T-helper 17 cell (primary cell): ENCODE measurements around the gene MON2. TPM values are rescaled to one million over a fixed set of nuclear protein-coding genes. Genes with fewer than 3 reads are reported as not detected.
"Not testable (repeated sequence)": the region's sequence is repeated elsewhere in the genome, so short reads cannot be mapped to it uniquely, and the experiment has no call there.

Experiments
- ATAC-seq: fragments of 150-1000 bp; cut with Tn5 transposase; 2 replicates; pipeline ENCODE4 v1.10.0; 2021; ENCODE audit warnings: mild to moderate bottlenecking, moderate library complexity
- DNase-seq, 3 donors: peaks; one replicate each; pipeline versions ENCODE4 v3.0.0 to v3.0.0-alpha.2; 2020 to 2021
- H3K9me3 ChIP-seq: one replicate; pipeline ENCODE4 v1.7.0; 2013; ENCODE audit warnings: low read length, mild to moderate bottlenecking; ENCODE audit not compliant: control insufficient read depth, poor library complexity, severe bottlenecking
- H3K27ac Mint-ChIP-seq: one replicate; pipeline ENCODE4 v1.8.0; 2022; ENCODE audit warnings: mild to moderate bottlenecking, moderate library complexity, mixed read lengths
- H3K27me3 Mint-ChIP-seq: one replicate; pipeline ENCODE4 v1.8.0; 2022; ENCODE audit warnings: mixed read lengths
- H3K36me3 Mint-ChIP-seq: one replicate; pipeline ENCODE4 v1.8.0; 2022; ENCODE audit warnings: low read depth, mixed read lengths
- H3K4me1 Mint-ChIP-seq: one replicate; pipeline ENCODE4 v1.8.0; 2022; ENCODE audit warnings: mild to moderate bottlenecking, mixed read lengths
- H3K4me3 Mint-ChIP-seq: one replicate; pipeline ENCODE4 v1.8.0; 2022; ENCODE audit warnings: mild to moderate bottlenecking, moderate library complexity, mixed read lengths
- total RNA-seq, 4 donors: library from RNA in 2 of 4; stranded (reverse) in 2 of 4; gene quantifications; one replicate each; pipeline ENCODE4 v1.2.3 and lab custom pipeline; 2022 to 2026

MON2 gene
- total RNA-seq, 2 donors from 2014 or later, result 62.2 to 71.0 TPM

DNA sequence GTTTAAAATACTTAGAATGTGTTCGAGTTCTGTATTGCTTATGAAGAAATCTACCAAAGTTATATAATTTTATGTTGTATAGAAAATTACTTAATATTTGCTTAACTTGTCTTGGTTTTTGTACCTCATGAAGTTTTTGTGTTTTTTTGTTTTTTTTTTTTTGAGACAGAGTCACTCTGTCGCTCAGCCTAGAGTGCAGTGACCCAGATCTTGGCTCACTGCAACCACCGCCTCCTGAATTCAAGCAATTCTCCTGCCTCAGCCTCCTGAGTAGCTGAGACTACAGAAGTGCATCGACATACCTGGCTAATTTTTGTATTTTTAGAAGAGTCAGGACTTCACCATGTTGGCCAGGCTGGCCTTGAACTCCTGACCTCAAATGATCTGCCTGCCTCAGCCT lies 69.9 kb downstream of the MON2 start:
- Mint-ChIP-seq H3K4me1 (peaks cover 3% of the 10 kb centered on the region), H3K4me3 (no peak overlapping the region), H3K27me3 (no peaks in the 10 kb centered on the region), H3K36me3 (peaks cover 8% of the 10 kb centered on the region), H3K27ac (no peak overlapping the region)
- DNase-seq (no peak), ATAC-seq (no peak)
- no peaks in the 10 kb centered on the region for H3K9me3 ChIP-seq

- H3K9me3 ChIP-seq, result no peaks in the 10 kb centered on the region
- Mint-ChIP-seq H3K36me3 (peaks cover 8% of the 10 kb centered on the region), H3K27ac (no peak overlapping the region), H3K27me3 (no peaks in the 10 kb centered on the region), H3K4me3 (no peak overlapping the region), H3K4me1 (peaks cover 8% of the 10 kb centered on the region)
- ATAC-seq (no peak), DNase-seq (no peak)
Observed at GRCh38 chr12:62537551-62537950, 70.9 kb downstream of the MON2 start.

DNA sequence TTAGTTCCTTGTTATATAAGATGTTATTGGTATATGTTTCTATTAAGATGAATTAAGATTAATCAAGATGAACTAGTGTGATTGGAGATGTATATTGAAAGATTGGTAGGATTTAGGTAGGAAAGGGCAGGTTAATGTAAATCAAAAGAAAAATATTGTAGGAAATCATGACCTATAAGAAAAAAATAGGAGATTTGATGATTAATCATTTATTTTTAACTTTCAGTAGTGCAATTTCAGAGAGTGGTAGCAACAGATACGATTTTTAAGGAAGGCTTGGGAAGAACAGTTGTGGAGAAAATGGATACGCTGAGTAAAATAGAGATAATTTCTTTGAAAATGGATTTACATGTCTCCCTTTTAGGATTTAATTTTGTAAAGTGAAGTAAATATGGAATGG lies 73.7 kb downstream of the MON2 start:
- peaks cover 7% of the 10 kb centered on the region for H3K36me3 Mint-ChIP-seq

GRCh38 chr12:62542814-62543213 lies 76.2 kb downstream of the MON2 start:
- H3K27ac Mint-ChIP-seq, result no peak overlapping the region
- H3K9me3 ChIP-seq, result no peaks in the 10 kb centered on the region
- DNase-seq (no peak), ATAC-seq (no peak)
- H3K27me3 Mint-ChIP-seq, result no peaks in the 10 kb centered on the region
- peaks cover 9% of the 10 kb centered on the region for H3K4me1 Mint-ChIP-seq
- H3K4me3 Mint-ChIP-seq, result peak overlapping the region; percentile 66
- H3K36me3 Mint-ChIP-seq, result peaks cover 8% of the 10 kb centered on the region

More for the DNA sequence above, 73.7 kb downstream of the MON2 start:
- Mint-ChIP-seq H3K27me3 (no peaks in the 10 kb centered on the region), H3K4me3 (no peak overlapping the region), H3K4me1 (peaks cover 9% of the 10 kb centered on the region), H3K27ac (peak overlapping the region; percentile 88)
- ATAC-seq, result no peak
- no peak for DNase-seq
- H3K9me3 ChIP-seq, result no peaks in the 10 kb centered on the region

DNA sequence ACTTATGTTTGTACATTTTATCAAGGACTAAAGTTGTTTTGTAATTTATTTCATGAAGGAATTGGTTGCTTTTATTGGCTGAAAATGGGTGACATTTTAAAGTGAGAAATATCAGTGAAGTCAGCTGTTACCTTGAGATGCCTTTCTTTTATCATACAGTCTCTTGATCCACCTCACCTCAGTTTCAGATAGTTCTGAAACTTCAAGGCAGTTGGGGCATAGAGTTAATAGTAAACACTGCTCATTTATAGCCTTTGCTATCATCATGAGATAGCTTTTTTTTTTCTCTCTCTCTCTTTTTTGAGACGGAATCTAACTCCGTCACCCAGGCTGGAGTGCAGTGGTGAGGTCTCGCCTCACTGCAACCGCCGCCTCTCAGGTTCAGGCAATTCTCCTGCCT lies 76.7 kb downstream of the MON2 start:
- Mint-ChIP-seq H3K36me3 (peaks cover 13% of the 10 kb centered on the region), H3K4me1 (peaks cover 11% of the 10 kb centered on the region), H3K27me3 (no peaks in the 10 kb centered on the region), H3K27ac (no peak overlapping the region), H3K4me3 (no peak overlapping the region)
- DNase-seq (no peak), ATAC-seq (no peak)
- no peaks in the 10 kb centered on the region for H3K9me3 ChIP-seq

DNA sequence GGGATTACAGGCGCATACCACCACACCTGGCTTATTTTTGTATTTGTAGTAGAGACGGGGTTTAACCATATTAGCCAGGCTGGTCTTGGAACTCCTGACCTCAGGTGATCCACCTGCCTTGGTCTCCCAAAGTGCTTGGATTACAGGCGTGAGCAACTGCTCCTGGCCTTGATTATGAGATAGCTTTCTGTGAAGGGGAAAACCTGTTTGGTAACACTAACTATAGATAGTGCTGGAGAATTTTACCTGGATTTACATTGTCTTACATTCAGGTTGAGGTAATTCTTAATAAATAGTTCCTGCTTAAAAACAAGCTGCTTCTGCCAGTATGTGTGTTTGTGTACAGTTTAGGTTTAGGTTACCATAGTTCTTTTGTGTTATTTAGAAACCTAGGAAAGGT lies 77.1 kb downstream of the MON2 start:
- DNase-seq (no peak), ATAC-seq (no peak)
- Mint-ChIP-seq H3K36me3 (peaks cover 14% of the 10 kb centered on the region), H3K4me3 (no peak overlapping the region), H3K4me1 (peaks cover 11% of the 10 kb centered on the region), H3K27ac (no peak overlapping the region), H3K27me3 (no peaks in the 10 kb centered on the region)
- no peaks in the 10 kb centered on the region for H3K9me3 ChIP-seq

- ATAC-seq (no peak), DNase-seq (no peak)
- peaks cover under 1% of the 10 kb centered on the region for H3K4me1 Mint-ChIP-seq
- peaks cover 15% of the 10 kb centered on the region for H3K36me3 Mint-ChIP-seq
- no peaks in the 10 kb centered on the region for H3K27me3 Mint-ChIP-seq
- no peak overlapping the region for H3K4me3 Mint-ChIP-seq
- no peak overlapping the region for H3K27ac Mint-ChIP-seq
- no peaks in the 10 kb centered on the region for H3K9me3 ChIP-seq
Observed at GRCh38 chr12:62552906-62553556, 86.4 kb downstream of the MON2 start.

- not testable (repeated sequence) for H3K27me3 Mint-ChIP-seq, H3K9me3 ChIP-seq, H3K36me3 Mint-ChIP-seq, H3K4me1 Mint-ChIP-seq, H3K27ac Mint-ChIP-seq, H3K4me3 Mint-ChIP-seq, ATAC-seq, DNase-seq
Observed at GRCh38 chr12:62559366-62559765, 92.7 kb downstream of the MON2 start.

GRCh38 chr12:62562846-62563245 lies 96.2 kb downstream of the MON2 start:
- no peak overlapping the region for H3K27ac Mint-ChIP-seq
- no peak for ATAC-seq
- H3K4me3 Mint-ChIP-seq, result no peak overlapping the region
- peaks cover 9% of the 10 kb centered on the region for H3K36me3 Mint-ChIP-seq
- peaks cover 6% of the 10 kb centered on the region for H3K4me1 Mint-ChIP-seq
- no peak for DNase-seq
- H3K9me3 ChIP-seq, result no peaks in the 10 kb centered on the region
- no peaks in the 10 kb centered on the region for H3K27me3 Mint-ChIP-seq

DNA sequence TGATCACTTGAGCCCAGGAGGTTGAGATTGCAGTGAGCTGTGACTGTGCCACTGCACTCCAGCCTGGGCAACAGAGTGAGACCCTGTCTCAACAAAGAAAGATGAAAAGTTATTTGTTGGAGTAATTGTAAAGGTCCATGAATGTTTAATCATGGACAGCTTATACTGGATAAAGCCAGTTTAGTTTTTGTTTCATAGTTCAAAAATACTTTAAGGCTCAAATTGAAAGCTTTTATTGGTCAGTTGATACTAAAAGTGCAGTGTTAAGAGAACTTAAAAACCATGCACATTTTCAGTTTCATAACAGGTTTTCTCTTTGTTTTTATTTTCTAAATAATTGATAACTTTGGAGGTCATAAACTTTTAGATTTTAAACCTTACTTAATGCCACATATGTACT lies 108.4 kb downstream of the MON2 start:
- Mint-ChIP-seq H3K27ac (no peak overlapping the region), H3K27me3 (no peaks in the 10 kb centered on the region), H3K4me1 (no peaks in the 10 kb centered on the region), H3K4me3 (no peak overlapping the region), H3K36me3 (peaks cover 3% of the 10 kb centered on the region)
- H3K9me3 ChIP-seq, result no peaks in the 10 kb centered on the region
- DNase-seq (no peak), ATAC-seq (no peak)

DNA sequence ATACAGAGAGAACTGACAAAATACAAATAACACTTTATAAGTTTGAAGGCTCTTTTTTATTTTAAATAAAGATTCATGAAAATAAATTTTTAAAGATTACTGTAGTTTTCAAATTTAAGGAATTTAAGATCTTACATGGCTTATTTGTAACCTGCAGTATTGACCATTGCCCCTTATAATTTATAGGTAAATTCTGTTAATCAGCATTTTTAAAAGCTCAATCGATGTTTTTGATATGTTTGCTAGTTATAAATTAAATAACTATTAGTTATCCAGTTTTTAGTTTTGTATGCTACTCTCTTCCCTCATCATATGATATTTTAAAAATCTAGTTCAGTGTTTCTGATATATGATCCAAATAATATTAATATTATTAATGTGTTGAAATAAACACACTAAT lies 109.9 kb downstream of the MON2 start:
- no peak overlapping the region for H3K4me3 Mint-ChIP-seq
- no peaks in the 10 kb centered on the region for H3K27me3 Mint-ChIP-seq
- DNase-seq, result no peak
- no peaks in the 10 kb centered on the region for H3K4me1 Mint-ChIP-seq
- peaks cover 3% of the 10 kb centered on the region for H3K36me3 Mint-ChIP-seq
- no peak for ATAC-seq
- no peaks in the 10 kb centered on the region for H3K9me3 ChIP-seq
- H3K27ac Mint-ChIP-seq, result no peak overlapping the region

GRCh38 chr12:62578726-62579125 lies 112.1 kb downstream of the MON2 start:
- no peak for ATAC-seq
- H3K4me1 Mint-ChIP-seq, result peaks cover 2% of the 10 kb centered on the region
- H3K27ac Mint-ChIP-seq, result no peak overlapping the region
- H3K9me3 ChIP-seq, result no peaks in the 10 kb centered on the region
- H3K27me3 Mint-ChIP-seq, result no peaks in the 10 kb centered on the region
- H3K36me3 Mint-ChIP-seq, result peaks cover 5% of the 10 kb centered on the region
- no peak overlapping the region for H3K4me3 Mint-ChIP-seq
- DNase-seq, result no peak

- H3K4me3 Mint-ChIP-seq, result no peak overlapping the region
- ATAC-seq (peak; percentile 66), DNase-seq (no peak)
- no peaks in the 10 kb centered on the region for H3K27me3 Mint-ChIP-seq
- H3K27ac Mint-ChIP-seq, result no peak overlapping the region
- H3K36me3 Mint-ChIP-seq, result peaks cover 2% of the 10 kb centered on the region
- peaks cover 2% of the 10 kb centered on the region for H3K4me1 Mint-ChIP-seq
- no peaks in the 10 kb centered on the region for H3K9me3 ChIP-seq
Observed at GRCh38 chr12:62581288-62582064, 114.8 kb downstream of the MON2 start.

DNA sequence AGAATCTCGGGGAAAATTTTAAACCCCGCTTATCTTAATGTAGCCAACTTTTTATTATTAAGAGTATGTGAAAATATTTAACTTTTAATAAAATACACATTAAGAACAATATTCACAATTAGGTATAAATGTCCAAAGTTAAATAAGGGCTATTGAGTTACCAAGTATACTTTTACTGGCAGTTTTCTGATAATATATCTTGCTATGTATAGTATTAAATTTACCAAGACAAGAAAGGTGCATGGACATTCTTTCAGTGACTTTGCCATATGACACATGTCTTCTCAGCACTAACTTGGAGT lies 115.4 kb downstream of the MON2 start:
- H3K9me3 ChIP-seq, result no peaks in the 10 kb centered on the region
- Mint-ChIP-seq H3K27me3 (no peaks in the 10 kb centered on the region), H3K4me1 (peaks cover 2% of the 10 kb centered on the region), H3K4me3 (no peak overlapping the region), H3K27ac (no peak overlapping the region), H3K36me3 (peaks cover 2% of the 10 kb centered on the region)
- no peak for ATAC-seq
- DNase-seq, result no peak
